ENCODE measurements around the gene COPS7B.
"Not testable (repeated sequence)": the region's sequence is repeated elsewhere in the genome, so short reads cannot be mapped to it uniquely, and the experiment has no call there.

COPS7B gene

DNA sequence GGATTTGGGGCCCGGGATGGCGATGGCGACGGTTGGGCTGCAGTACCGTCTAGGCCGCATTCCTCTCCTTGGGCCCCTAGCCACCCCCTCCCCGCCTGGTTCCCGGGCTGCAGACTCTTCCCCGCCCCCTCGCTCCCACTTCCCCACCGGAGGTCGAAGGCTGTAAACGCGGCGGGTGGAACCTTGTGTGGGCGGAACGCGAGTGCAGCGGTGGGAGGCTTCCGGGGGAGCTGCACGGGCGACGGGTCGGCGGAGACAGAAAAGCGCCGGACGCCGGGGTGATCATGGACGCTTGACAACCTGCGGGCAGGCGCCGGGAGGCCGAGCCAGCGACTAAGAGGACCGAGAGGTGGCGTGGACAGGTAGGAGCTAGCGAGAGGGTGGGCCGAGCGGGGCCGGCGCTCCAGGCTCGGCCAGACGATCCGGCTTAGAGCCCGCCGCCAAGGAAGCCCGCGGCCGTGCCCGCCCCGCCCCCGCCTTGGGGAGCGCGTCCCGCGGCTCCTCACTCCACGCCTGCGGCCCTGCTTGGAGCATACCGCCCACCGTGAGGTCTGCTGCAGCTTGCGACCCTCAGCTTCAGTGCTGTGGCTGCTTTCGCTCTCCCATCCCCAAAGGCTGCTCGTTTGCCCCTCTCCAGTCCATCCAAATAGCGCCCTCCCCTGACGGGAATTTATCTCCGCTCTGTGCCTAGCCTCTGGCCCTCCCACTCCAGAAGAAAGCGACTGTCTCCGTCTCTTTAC lies at the start of gene COPS7B:
TSS of gene COPS7B (plus strand) at position 269 of the 740 bp plus-strand sequence. CDS start 2,126 bp downstream, outside the sequence.
- peak; percentile 56 for DNase-seq (ENCODE audit: low read depth, low spot score)

DNA sequence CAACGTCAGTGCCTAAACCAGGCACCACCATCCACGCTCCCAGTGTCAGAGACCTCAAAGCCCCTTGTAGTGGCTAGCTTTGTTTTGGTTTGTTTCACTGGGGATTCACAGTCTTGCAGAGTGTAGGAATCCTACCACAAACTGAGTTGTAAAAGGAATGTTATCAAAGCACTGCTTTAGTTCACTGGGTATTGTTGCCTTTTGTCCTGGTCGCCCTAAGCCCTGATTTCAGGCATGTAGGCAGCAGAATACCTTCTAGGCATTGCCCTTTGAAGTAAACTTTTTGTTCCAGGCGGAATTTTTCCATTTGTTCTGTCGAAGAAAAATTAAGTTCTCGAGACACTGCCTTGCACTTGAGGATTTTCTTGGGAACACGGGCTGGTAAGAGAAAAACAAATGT lies 48.5 kb upstream of the COPS7B start:
- no peak for DNase-seq (ENCODE audit: low read depth, low spot score)

DNA sequence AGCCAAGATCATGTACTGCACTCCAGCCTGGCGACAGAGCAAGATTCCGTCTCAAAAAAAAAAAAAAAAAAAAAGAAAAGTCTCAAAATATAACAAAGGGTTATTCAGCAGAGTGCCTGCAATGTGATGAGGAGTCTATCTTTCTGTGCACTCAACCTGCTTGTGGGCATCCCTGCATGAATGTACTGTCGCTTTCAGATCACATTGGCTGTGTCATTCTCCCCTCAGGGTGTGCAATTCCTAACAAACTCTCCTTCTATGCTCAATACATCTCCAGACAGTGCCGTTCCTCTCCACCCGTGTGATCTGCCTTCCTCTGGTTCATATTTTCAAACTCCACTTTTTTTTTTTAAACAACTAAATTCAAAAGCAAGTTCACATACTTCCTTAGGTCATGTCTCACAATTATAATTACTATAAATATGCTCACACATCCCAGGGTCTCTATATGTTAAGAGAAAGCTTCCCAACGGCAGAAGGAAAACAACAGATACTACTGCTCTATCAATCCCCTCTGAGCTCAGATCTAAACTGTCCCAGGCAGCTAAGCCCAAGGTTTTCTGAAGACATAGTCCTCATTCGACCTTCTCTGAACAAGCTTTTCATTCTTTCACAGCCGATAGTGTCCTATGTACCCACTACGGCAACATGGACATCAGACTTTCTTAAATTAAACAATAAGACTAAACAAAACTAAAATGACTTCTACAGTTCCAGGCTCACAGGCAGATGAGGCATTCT lies 42.7 kb upstream of the COPS7B start:
- DNase-seq (ENCODE audit: low read depth, low spot score): no peak

DNA sequence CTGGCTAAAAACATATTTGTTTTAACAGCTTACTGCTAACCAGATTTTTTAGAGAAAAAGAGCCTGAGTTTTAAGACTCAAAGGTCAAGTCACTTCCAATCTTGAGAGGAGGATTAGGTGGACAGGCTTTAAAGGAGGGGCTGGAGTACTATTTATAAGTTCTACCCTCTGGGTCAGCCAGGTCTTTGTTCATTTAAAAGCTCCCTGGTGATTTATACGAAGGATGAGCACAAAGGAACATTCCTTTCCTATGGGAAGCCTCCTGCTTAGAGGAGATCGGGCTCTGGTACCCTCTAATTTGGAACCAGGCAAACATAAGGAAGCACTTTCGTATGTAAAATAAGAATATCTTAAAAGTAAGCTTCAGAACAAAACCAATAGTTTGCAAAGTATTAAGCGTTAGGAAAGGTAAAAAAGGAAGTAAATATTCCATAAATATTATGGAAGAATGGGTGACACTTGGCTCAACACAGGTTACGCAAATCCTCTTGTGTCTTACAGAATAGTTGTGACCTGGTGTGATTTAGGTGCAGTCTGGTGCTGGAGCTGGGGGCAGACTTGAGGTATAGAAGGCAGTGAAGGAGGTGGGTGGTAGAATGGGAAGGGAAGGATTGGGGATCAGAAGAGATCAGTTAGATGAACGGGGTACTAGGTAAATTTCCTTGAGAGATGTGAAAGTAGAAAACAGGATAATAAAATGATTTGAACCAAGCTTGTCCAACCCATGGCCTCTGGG lies 40.8 kb upstream of the COPS7B start:
- DNase-seq (ENCODE audit: low read depth, low spot score): no peak

DNA sequence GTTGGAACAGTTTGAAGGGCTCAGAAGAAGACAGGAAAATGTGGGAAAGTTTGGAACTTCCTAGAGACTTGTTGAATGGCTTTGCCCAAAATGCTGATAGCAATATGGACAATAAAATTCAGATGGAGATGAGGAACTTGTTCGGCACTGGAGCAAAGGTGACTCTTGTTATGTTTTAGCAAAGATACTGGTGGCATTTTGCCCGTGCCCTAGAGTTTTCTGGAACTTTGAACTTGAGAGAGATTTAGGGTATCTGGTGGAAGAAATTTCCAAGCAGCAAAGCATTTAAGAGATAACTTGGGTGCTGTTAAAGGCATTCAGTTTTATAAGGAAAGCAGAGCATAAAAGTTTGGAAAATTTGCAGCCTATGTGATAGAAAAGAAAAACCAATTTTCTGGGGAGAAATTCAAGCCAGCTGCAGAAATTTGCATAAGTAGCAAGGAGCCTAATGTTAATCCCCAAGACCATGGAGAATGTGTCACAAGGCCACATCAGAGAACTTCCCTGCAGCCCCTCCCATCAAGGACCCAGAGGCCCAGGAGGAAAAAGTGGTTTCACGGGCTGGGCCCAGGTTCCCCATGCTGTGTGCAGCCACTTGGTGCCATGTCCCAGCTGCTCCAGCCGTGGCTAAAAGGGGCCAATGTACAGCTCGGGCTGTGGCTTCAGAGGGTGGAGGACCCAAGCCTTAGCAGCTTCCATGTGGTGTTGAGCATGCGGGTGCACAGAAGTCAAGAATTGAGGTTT lies 37.9 kb upstream of the COPS7B start:
- not testable (repeated sequence) for DNase-seq (ENCODE audit: low read depth, low spot score)

DNA sequence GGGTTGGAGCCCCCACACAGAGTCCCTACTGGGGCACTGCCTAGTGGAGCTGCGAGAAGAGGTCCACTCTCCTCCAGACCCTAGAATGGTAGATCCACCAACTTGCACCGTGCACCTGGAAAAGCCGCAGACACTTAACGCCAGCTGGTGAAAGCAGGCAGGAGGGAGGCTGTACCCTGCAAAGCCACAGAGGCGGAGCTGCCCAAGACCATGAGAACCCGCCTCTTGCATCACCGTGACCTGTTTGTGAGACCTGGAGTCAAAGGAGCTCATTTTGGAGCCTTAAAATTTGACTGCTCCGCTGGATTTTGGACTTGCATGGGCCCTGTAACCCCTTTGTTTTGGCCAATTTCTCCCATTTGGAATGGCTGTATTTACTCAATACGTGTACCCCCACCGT lies 37.2 kb upstream of the COPS7B start:
- DNase-seq (ENCODE audit: low read depth, low spot score): not testable (repeated sequence)

DNA sequence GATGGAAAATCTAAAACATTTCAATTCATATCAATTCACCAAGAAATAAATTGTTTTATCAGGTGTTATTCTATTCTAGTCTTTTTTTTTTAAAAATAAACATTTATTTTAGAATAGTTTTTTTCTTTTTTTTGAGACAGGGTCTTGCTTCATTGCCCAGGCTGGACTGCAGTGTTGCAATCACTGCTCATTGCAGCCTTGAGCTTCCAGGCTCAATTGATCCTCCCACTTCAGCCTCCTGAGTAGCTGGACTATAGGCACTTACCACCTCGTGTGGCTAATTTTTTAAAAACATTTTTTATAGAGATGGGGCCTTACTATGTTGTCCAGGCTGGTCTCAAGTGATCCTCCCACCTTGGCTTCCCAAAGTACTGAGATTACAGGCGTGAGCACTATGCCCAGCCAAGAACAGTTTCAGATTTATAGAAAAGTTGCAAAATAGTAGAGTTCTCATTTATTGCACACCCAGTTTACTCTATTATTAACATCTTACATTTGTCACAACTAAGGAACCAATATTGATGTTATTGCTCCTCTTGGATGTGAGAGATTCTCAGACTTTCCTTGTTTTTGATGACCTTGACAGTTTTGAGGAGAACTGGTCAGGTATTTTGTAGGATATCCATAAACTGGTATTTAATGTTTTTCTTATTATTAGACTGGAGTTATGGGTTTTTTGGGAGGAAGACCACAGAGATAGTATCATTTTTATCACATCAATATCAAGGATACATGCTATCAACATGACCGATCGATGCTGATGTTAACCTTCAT lies 35.0 kb upstream of the COPS7B start:
- DNase-seq (ENCODE audit: low read depth, low spot score): no peak

DNA sequence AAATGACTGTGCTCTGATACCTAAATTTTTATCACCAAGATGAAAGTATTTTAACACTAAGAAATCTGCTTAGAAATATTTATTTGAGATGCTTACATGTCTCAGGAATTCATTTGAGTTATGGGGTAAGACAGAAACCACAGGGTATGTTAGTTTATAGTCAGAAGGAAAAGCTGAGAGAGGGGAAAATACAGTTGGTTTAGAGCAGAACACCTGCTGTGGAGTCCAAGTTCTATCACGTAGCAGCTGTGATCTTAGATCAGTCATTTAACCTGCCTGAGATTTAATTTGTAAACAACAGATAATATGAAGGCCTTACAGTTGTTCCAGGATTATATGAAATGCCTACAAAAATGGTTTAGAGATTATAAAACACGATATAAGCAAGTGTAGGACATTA lies 34.2 kb upstream of the COPS7B start:
- DNase-seq (ENCODE audit: low read depth, low spot score): no peak

DNA sequence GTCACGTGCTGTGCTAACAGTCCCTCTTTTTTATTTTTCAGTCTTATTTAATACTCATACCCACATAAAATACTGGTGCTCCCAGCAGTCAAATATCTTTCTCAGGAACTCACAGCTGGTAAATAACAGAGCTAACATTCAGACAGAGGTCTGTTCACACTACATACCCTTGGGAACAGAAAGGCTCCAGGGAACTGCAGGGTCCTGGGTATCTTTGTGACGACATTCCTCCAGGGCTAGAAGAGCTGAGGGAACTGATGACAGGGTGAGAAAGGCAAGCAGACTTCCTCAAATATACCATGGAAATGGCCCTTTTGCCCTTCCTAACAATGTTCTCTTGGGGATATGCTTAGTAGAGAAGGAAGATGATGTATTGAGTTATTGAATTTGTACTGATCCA lies 24.5 kb upstream of the COPS7B start:
- no peak for DNase-seq (ENCODE audit: low read depth, low spot score)

DNA sequence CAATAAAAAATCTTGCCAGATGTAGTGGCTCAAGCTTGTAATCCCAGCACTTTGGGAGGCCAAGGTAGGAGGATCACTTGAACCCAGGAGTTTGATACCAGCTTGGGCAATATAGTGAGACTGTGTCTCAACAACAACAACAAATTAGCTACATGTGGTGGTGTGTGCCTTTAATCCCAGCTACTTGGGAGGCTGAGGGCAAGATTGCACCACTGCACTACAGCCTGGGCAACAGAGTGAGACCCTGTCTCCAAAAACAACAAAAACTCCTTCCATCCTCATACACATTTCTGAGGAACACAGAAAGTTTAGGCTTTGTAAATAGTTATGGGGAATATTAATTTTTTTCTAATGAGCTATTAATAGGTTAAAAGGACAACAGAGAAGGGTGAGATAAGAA lies 22.1 kb upstream of the COPS7B start:
- DNase-seq (ENCODE audit: low read depth, low spot score): no peak

DNA sequence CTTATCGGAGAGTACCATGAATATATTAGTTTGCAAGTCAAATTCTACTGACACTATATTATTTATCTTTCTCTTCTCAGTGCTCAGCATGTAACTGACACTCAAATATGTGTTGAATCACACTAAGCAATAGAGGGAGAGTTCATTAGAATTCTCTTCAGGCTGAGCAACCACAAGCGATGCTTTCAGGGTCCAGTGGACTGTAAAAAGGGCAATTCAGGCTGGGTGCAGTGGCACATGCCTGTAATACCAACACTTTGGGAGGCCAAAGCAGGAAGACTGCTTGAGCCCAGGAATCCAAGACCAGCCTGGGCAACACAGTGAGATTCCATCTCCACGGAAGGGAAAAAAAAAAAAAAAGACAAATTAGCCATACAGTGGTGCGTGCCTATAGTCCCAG lies 21.5 kb upstream of the COPS7B start:
- DNase-seq (ENCODE audit: low read depth, low spot score): no peak

DNA sequence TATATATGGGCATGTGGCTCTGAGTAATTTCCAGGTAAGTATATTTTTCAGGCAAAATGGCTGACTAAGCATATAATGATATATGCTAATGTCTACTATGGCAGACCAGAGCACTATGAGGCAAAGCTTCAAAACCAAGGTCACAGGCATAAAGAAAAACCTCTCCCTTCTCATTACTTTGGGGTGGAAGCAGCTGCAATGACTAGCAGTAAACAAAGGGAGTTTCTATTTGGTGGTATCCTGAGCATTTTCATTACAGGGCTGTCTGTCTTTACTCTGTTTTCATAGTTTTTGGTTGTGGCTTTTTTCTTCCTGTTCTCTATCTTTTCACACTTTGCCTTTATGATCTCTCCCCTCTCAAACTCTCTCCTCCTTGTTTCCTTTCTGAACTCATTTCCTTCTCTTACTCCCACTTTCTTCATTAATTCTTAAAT lies 20.7 kb upstream of the COPS7B start:
- DNase-seq (ENCODE audit: low read depth, low spot score): no peak

DNA sequence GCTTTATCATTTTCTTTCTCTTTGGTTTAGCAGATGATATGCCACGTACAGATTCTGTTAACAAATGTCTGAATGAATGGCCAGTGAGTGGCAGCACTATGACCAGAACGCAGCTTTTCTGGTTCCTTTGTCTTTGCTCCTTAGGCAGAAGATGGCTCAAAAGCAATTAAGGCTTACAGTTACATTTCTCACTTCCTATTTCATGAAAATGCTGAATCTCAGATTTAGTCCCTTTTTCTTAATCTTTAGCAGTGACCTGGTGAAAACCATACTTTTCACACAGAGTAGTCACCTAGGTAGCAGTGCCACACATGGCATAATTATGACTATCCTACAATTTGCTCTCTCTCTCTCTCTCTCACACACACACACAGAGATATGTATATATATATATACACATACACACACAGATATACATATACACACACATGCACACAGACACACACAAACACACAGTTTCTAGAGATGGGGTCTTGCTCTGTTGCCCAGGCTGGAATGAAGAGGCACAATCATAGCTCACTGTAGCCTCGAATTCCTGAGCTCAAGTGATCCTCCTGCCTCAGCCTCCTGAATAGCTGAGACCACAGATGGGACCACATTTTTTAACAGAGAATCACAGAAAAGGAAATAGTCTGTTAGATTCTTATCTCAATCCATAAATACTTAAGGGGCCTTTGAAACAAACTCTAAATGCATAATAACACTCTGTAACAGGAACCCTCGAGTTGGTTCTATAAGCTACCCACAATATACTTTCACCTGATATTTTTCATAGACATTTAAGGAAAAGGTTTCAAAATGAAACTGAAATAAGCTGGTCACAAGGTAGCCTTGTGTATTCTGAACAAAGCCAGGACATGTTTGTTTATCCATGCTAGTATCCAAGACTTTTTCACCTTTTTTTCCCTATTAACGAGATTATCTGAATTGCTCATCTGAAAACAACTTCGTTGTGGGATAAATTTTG lies 16.8 kb upstream of the COPS7B start:
- no peak for DNase-seq (ENCODE audit: low read depth, low spot score)

DNA sequence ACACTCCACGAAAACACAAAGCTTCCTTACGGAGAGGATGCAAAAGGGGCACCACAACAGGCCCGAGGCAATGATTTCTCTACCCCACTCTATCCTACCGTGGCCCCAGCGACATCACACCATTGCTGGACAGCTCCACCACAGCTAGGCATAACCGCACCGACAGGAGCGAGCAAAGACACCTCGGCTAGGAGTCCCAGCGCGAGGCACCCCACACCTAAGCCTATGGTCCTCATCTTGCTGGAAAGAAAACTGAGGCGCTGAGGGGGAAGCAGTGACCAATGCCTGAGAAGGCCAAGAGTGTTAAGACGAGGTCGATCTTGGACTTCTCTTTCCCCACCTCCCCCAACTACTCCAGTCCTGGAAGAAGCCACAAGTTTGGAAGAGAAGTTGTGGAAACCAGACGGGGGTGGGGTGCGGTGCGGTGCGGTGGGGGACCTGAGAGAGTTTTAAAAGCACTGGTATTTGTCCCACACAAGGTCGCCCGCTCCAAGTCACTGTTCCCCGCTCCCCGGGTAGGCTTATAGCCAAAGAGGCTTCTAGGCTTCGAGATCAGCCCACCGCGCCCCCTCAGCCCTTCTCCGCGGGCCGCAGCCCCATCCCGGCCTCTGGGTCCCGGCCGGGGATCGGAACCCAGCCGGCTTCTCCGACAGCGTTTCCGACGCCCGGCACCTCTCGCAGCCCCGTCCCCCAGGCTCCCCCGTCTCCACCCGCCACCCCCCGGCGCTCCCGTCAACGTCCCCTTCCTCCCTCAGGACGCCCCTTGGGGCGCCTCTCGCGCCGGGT lies 5.9 kb upstream of the COPS7B start:
- no peak for DNase-seq (ENCODE audit: low read depth, low spot score)

DNA sequence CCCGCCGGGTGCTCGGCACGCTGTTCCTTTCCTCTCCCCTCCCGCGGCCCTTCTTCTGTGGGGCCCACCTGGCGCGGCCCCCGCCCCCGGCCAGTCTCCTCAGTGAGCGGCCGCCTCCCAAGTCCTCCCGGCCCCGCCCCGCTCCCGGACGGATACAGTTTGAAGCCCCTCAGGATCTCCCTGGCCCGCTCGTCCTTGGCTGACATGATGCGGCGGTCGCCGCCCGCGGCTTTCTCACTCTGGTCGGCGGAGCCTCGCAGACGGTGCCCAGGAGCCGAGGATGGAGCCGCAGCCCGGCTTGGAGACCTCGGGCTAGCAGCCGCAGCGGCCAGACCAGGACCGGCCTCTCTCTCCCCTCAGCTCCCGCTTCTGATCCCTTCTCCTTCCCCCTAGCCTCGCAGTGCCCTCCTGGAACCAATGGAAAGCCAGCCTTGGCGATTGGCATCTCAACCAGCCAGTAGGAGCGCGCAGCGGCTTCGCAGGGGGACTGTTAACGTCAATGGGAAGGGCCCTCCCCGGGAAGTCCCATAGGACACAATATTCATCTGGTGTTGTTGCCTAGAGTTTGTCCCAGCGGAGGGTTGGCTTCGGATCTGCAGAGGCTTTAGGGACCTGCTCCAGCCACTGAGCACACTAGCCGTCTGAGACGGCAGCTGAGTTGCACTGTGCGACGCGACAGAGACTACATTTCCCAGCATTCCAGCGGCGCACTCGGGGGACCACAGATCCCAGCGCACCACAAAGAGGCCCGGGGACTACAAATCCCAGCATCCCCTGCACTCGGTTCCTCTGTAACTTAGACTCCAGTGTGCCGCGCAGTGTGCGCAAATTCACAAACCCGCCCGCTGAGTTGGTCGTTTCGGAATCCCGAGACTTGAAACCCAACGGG lies 5.1 kb upstream of the COPS7B start, which contains the start of gene PDE6D:
TSS of gene PDE6D (minus strand) at position 374 of the 889 bp plus-strand sequence. CDS start at position 206, 168 bp downstream.
- DNase-seq (ENCODE audit: low read depth, low spot score): peak; percentile 96

DNA sequence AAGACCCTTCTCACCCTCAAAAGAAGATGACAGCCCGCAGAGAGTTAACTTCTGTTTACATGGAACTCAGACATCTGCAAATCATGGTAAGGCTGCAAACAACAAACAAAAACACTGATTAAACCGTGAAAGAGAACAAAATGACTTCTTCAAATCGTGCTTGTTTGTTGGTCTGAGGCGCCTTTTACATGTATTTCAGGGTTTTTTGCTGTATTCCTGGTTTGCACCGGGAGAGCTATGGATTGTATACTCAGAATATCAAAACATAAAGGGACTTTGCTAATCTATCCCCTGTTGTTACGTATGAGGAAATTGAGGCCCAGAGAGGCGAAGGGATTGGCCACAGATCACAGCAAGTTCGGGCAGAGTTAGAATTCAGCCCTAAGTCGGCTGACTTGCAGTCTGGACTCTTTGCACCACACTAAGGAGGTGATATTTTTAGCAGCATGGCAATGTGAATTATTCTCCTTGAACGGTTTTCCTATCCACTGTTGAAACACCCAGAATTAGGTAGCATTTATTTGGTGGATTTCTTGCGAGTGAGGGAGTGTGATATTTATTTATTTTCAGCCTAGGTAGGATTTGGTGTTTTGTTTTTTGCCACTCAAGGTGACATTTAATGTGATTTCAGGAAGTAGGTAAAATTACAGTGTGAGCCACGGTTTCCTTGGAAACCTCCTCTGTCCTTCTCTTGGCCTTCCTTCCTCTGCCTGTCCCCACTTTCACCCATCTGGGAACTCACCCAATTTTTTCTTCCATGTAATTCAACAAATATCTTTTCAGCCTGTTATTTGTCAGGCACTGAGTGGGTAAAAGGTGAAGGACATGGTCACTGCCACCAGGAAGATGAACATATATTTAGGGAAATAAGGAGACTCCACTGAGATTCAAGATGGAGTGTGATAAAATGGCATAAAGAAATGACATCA lies 4.2 kb upstream of the COPS7B start:
- no peak for DNase-seq (ENCODE audit: low read depth, low spot score)

DNA sequence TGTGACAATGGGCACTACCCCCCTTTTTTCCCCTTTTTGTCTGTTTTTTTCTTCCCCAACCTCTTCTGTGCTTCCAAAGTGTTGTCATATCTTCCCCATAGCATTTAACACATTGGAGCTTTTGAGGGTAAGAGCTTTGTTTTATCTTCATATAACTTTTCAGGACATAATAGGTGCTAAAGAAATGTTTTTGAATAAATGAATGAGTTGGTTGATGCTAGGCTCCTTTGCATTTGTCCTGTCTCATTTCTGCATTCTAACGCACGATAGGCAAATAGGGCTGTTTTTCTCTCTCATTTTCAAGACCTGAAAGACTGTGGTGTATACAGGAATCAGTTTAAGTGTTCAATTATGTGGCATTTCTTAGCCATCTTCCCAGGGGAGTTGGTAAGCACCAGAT lies 832 bp upstream of the COPS7B start:
- DNase-seq (ENCODE audit: low read depth, low spot score): no peak
